Activated naive CD4-positive, alpha-beta T cell treated with anti-CD3 and anti-CD28 coated beads, Interleukin-2, amount 50 U/mL, for 24 hours (primary cell): ENCODE measurements around the gene KCNK15.

Source experiments
- H3K27ac Mint-ChIP-seq: one replicate; pipeline ENCODE4 v1.8.0; 2021; ENCODE audit warnings: mild to moderate bottlenecking, mixed read lengths
- H3K27me3 Mint-ChIP-seq: one replicate; pipeline ENCODE4 v1.8.0; 2021; ENCODE audit warnings: mixed read lengths
- H3K36me3 Mint-ChIP-seq: one replicate; pipeline ENCODE4 v1.8.0; 2021; ENCODE audit warnings: mixed read lengths
- H3K4me1 Mint-ChIP-seq: one replicate; pipeline ENCODE4 v1.8.0; 2021; ENCODE audit warnings: mixed read lengths
- H3K4me3 Mint-ChIP-seq: one replicate; pipeline ENCODE4 v1.8.0; 2021; ENCODE audit warnings: mild to moderate bottlenecking, mixed read lengths
- H3K9me3 Mint-ChIP-seq: one replicate; pipeline ENCODE4 v1.8.0; 2021; ENCODE audit warnings: mixed read lengths

The KCNK15 gene

GRCh38 chr20:44724423-44725091 lies 21.1 kb upstream of the KCNK15 start:
- no peaks in the 10 kb centered on the region for H3K9me3 Mint-ChIP-seq
- no peaks in the 10 kb centered on the region for H3K36me3 Mint-ChIP-seq
- H3K27ac Mint-ChIP-seq = no peak overlapping the region
- no peaks in the 10 kb centered on the region for H3K4me1 Mint-ChIP-seq
- H3K4me3 Mint-ChIP-seq = no peak overlapping the region
- no peaks in the 10 kb centered on the region for H3K27me3 Mint-ChIP-seq

GRCh38 chr20:44725837-44726236 lies 19.8 kb upstream of the KCNK15 start:
- H3K36me3 Mint-ChIP-seq = no peaks in the 10 kb centered on the region
- H3K4me1 Mint-ChIP-seq = no peaks in the 10 kb centered on the region
- no peak overlapping the region for H3K27ac Mint-ChIP-seq
- no peaks in the 10 kb centered on the region for H3K27me3 Mint-ChIP-seq
- H3K9me3 Mint-ChIP-seq = no peaks in the 10 kb centered on the region
- H3K4me3 Mint-ChIP-seq = no peak overlapping the region

GRCh38 chr20:44727039-44727438 lies 18.6 kb upstream of the KCNK15 start:
- no peaks in the 10 kb centered on the region for H3K27me3 Mint-ChIP-seq
- no peak overlapping the region for H3K27ac Mint-ChIP-seq
- no peaks in the 10 kb centered on the region for H3K9me3 Mint-ChIP-seq
- peaks cover 2% of the 10 kb centered on the region for H3K4me1 Mint-ChIP-seq
- no peaks in the 10 kb centered on the region for H3K36me3 Mint-ChIP-seq
- H3K4me3 Mint-ChIP-seq = no peak overlapping the region

GRCh38 chr20:44727651-44728050 lies 18.0 kb upstream of the KCNK15 start:
- H3K4me1 Mint-ChIP-seq = peaks cover 8% of the 10 kb centered on the region
- no peak overlapping the region for H3K27ac Mint-ChIP-seq
- H3K36me3 Mint-ChIP-seq = no peaks in the 10 kb centered on the region
- no peak overlapping the region for H3K4me3 Mint-ChIP-seq
- H3K9me3 Mint-ChIP-seq = no peaks in the 10 kb centered on the region
- no peaks in the 10 kb centered on the region for H3K27me3 Mint-ChIP-seq

GRCh38 chr20:44728801-44729443 lies 16.7 kb upstream of the KCNK15 start:
- H3K36me3 Mint-ChIP-seq = no peaks in the 10 kb centered on the region

GRCh38 chr20:44730441-44730840 lies 15.2 kb upstream of the KCNK15 start:
- Mint-ChIP-seq H3K36me3 (no peaks in the 10 kb centered on the region), H3K27ac (no peak overlapping the region), H3K9me3 (no peaks in the 10 kb centered on the region)

More at GRCh38 chr20:44728801-44729443, 16.7 kb upstream of the KCNK15 start:
- Mint-ChIP-seq H3K4me3 (no peak overlapping the region), H3K27me3 (no peaks in the 10 kb centered on the region), H3K4me1 (peaks cover 16% of the 10 kb centered on the region), H3K27ac (no peak overlapping the region), H3K9me3 (no peaks in the 10 kb centered on the region)

GRCh38 chr20:44731657-44732056 lies 14.0 kb upstream of the KCNK15 start:
- Mint-ChIP-seq H3K27ac (no peak overlapping the region), H3K4me3 (no peak overlapping the region), H3K9me3 (no peaks in the 10 kb centered on the region), H3K36me3 (no peaks in the 10 kb centered on the region), H3K4me1 (peaks cover 24% of the 10 kb centered on the region), H3K27me3 (no peaks in the 10 kb centered on the region)

More at GRCh38 chr20:44730441-44730840, 15.2 kb upstream of the KCNK15 start:
- Mint-ChIP-seq H3K27me3 (no peaks in the 10 kb centered on the region), H3K4me3 (no peak overlapping the region), H3K4me1 (peaks cover 16% of the 10 kb centered on the region)

- Mint-ChIP-seq H3K27ac (peak overlapping the region; percentile 55), H3K4me3 (no peak overlapping the region)
Observed at GRCh38 chr20:44732327-44732726, 13.3 kb upstream of the KCNK15 start.

GRCh38 chr20:44733341-44734069 lies 12.2 kb upstream of the KCNK15 start:
- peaks cover 33% of the 10 kb centered on the region for H3K4me1 Mint-ChIP-seq

More at GRCh38 chr20:44732327-44732726, 13.3 kb upstream of the KCNK15 start:
- Mint-ChIP-seq H3K4me1 (peaks cover 28% of the 10 kb centered on the region), H3K27me3 (no peaks in the 10 kb centered on the region), H3K36me3 (no peaks in the 10 kb centered on the region), H3K9me3 (no peaks in the 10 kb centered on the region)

GRCh38 chr20:44734938-44735337 lies 10.7 kb upstream of the KCNK15 start:
- Mint-ChIP-seq H3K4me1 (peaks cover 37% of the 10 kb centered on the region), H3K27me3 (no peaks in the 10 kb centered on the region), H3K4me3 (no peak overlapping the region), H3K27ac (no peak overlapping the region), H3K9me3 (no peaks in the 10 kb centered on the region), H3K36me3 (no peaks in the 10 kb centered on the region)

More at GRCh38 chr20:44733341-44734069, 12.2 kb upstream of the KCNK15 start:
- Mint-ChIP-seq H3K27ac (peak overlapping the region; percentile 82), H3K27me3 (no peaks in the 10 kb centered on the region), H3K4me3 (no peak overlapping the region), H3K36me3 (no peaks in the 10 kb centered on the region), H3K9me3 (no peaks in the 10 kb centered on the region)

- H3K27ac Mint-ChIP-seq = no peak overlapping the region
- no peaks in the 10 kb centered on the region for H3K36me3 Mint-ChIP-seq
- H3K27me3 Mint-ChIP-seq = no peaks in the 10 kb centered on the region
- peak overlapping the region; percentile 73 for H3K4me3 Mint-ChIP-seq
- H3K4me1 Mint-ChIP-seq = peaks cover 37% of the 10 kb centered on the region
- no peaks in the 10 kb centered on the region for H3K9me3 Mint-ChIP-seq
Observed at GRCh38 chr20:44735816-44736169, 9.9 kb upstream of the KCNK15 start.

GRCh38 chr20:44736170-44737021 lies 9.3 kb upstream of the KCNK15 start:
- Mint-ChIP-seq H3K4me3 (peak overlapping the region; percentile 73), H3K4me1 (peaks cover 37% of the 10 kb centered on the region), H3K27ac (no peak overlapping the region), H3K9me3 (no peaks in the 10 kb centered on the region), H3K36me3 (no peaks in the 10 kb centered on the region), H3K27me3 (no peaks in the 10 kb centered on the region)

GRCh38 chr20:44737116-44737515 lies 8.5 kb upstream of the KCNK15 start:
- Mint-ChIP-seq H3K4me1 (peaks cover 34% of the 10 kb centered on the region), H3K9me3 (no peaks in the 10 kb centered on the region), H3K27me3 (no peaks in the 10 kb centered on the region), H3K27ac (no peak overlapping the region), H3K36me3 (no peaks in the 10 kb centered on the region), H3K4me3 (no peak overlapping the region)

- no peak overlapping the region for H3K4me3 Mint-ChIP-seq
- no peaks in the 10 kb centered on the region for H3K36me3 Mint-ChIP-seq
- no peaks in the 10 kb centered on the region for H3K27me3 Mint-ChIP-seq
- peaks cover 20% of the 10 kb centered on the region for H3K4me1 Mint-ChIP-seq
- H3K9me3 Mint-ChIP-seq = no peaks in the 10 kb centered on the region
- H3K27ac Mint-ChIP-seq = no peak overlapping the region
Observed at GRCh38 chr20:44738813-44739477, 6.7 kb upstream of the KCNK15 start.

GRCh38 chr20:44739942-44740341 lies 5.7 kb upstream of the KCNK15 start:
- Mint-ChIP-seq H3K27ac (no peak overlapping the region), H3K4me1 (peaks cover 24% of the 10 kb centered on the region), H3K9me3 (no peaks in the 10 kb centered on the region), H3K27me3 (no peaks in the 10 kb centered on the region), H3K36me3 (no peaks in the 10 kb centered on the region), H3K4me3 (no peak overlapping the region)
